GM21786 (cell line): Measurements from ENCODE around the gene CCDC43.
"Not testable (repeated sequence)": the region's sequence is repeated elsewhere in the genome, so short reads cannot be mapped to it uniquely, and the experiment has no call there.

Experiments
- ATAC-seq: cut with Tn5 transposase; IDR thresholded peaks from one replicate; pipeline ENCODE4 v1.9.1; 2021; ENCODE audit not compliant: unreplicated experiment

Gene CCDC43, protein sequence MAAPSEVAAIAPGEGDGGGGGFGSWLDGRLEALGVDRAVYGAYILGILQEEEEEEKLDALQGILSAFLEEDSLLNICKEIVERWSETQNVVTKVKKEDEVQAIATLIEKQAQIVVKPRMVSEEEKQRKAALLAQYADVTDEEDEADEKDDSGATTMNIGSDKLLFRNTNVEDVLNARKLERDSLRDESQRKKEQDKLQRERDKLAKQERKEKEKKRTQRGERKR

DNA sequence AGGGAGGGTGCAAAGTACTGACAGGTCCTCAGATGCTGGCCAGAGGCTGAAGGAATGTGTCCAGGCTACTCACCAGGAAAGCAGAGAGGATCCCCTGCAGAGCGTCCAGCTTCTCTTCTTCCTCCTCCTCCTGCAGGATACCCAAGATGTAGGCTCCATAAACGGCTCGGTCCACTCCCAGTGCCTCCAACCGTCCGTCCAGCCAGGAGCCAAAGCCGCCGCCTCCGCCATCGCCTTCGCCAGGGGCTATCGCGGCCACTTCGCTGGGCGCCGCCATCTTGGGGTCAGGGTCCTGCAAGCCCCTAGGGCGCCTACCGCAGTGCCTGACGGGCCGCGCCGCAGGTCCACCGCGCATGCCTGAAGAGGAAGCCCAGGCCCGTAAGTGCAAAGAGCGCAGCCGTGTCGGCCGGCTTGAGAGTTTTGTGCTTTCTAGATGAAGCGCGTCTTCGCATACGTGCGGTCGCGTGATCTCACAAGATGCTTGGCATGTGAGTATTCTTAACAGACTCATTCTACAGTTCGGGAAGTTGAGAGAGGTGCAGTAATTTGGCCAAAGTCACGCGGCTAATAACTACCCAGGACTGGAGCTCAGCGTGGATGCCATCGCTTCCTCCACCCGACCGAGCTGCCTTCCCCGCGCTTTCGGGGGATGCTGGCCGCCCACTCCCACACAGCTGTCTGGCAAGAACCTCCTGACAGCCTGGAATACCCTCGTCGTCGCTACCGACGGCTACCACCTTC is at the start of gene CCDC43:
TSS of gene CCDC43 (minus strand) at position 300 of the 741 bp plus-strand sequence. CDS start at position 277, 23 bp downstream.
- ATAC-seq = peak; percentile 77

DNA sequence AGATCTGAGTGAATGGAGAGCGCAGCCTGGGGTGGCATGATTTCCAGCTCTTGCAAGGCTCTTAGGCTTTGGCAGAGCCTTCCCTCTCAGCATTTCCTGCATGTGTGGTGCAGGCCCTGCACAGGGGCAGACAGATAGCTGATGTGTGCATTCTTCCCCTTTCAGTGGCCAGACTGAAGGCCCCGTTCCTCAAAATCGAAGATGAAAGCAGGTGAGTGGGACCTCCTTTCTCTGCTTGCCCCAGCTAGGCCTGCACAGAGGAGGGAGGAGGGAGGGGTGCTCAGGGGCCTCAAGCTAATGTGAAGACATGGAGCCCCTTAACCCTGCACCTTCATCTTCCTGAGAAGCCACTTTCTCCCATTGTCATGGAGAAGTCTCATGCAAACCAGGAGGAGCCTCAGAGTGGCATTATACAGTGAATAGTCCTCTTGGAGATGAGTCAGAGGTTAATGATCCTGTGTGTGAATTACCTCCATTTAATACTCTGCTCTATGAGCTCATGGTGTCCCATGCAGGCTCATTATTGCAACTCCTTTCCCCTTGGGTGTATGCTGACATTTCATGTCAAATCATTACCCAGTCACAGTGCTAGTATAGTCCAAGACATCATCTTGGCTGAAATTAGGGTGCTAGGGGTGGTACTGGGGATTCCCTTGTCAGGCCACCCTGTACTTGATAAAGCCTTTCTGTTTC is 48.8 kb upstream of the CCDC43 start:
- ATAC-seq = peak; percentile 42

DNA sequence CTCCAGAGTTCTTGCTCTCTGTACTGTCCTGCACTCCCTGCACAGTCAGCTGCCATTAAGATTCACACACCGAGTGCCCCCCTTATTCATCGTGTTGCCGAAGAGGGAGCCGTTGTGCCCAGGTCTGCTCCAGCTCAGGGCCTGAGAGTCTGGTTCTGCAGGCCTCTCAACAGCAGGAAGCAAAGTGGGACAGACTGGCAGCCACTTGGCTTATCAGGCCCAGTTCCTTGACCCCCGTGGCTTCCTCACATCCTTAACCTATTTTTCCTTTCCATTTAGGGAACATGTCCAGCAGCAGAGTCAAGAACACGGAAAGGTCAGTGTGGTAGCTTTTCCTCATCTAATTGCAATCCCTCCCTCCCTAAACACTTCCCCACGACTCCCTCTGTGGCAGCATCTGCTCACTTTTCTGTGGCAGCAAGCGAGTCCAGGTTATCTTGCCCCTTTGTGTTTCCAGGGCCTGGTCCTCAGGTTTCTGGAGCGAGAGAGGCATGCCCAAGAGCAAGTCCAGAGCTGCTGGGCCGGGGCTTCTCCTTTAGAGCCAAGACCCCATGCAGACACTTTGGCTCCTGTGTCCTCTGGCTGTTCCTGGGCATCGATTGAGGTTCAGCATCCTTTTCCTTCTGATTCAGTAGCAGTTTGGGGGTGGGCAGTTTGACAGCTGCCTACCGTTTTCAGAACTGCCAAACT is 47.1 kb upstream of the CCDC43 start:
- ATAC-seq = no peak

DNA sequence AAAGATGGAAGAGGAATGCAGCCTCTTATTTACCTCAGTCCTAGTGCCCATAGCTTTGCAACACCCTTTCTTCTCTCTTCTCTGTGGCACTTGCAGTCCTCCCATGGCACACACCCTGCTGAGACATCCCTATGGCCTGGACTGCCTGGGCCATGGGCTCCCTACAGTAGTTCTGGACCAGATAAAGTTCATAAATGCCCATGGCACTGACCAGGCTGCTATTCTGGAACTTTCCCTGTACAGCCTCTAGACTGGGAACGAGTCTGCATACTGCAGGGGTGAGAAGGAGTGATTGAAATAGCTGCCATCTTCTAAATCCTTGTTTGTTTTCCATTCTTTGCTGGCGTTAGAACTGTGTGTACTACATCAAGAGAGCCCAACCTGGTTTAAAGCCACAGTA is 44.7 kb upstream of the CCDC43 start:
- ATAC-seq = no peak

DNA sequence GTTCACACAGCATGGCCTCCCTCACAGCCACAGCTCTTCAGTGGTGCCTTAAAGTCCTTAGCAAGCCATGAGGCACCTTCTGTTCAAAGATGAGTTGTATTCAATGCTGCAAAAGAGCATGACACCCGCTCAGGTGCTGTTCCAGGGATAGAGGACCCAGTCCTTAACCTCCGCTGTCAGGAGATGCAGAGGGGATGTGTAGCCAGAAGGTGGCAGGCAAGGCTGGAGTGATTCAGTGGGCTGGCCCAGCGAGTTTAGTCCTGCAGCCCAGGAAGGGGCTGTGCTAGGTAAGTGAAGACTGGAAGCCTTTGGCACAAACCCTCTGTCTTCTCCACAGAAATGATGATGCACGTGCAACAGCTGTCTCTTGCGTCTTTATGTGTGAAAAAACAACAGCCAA is 44.2 kb upstream of the CCDC43 start:
- ATAC-seq = no peak

DNA sequence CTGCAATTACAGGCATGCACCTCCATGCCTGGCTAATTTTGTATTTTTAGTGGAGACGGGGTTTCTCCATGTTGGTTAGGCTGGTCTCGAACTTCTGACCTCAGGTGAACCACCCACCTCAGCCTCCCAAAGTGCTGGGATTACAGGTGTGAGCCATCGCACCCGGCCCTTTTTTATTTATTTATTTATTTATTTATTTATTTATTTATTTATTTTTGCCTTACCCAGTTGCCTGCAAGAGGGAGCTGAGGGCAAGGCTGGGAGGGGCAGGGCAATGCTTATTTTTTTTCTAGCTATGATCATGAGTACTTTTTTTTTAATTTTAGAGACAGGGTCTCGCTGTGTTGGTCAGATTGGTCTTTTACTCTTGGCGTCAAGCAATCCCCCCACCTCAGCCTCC is 36.5 kb upstream of the CCDC43 start:
- ATAC-seq = not testable (repeated sequence)

DNA sequence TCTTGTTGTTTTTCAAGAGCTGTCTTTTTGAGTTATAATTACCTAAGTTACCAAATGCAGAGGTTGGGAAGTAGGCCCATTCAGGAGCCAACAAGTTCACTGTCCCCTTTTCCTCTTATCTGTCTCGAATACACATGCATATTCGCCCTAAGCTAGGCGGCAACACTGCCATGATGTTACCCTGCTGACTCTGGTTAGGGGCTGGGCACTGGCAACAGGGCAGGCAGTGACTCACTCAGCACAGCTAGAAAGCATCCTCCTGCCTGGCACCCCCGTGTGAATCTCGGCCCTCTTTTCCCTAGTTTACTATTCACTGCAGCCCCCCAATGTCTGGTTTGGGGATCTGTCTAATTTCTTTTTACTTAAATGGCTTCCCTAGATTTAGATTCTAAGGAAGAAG is 32.7 kb upstream of the CCDC43 start:
- no peak for ATAC-seq

DNA sequence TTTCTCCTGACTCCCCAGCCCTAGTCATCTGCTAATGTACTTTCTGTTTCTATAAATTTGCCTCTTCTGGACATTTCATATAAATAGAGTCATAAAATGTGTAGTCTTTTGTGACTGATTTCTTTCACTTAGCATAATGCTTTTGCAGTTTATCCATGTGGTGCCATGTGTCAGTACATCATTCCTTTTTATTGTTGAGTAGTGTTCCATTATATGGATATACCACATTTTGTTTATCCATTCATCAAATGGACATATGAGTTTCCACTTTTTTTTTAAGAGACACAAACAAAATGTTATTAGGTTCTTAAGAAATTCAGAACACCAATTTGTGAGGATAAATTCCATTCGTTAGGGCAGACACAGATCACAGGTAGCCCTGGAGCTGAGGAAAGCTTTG is 29.9 kb upstream of the CCDC43 start:
- no peak for ATAC-seq

DNA sequence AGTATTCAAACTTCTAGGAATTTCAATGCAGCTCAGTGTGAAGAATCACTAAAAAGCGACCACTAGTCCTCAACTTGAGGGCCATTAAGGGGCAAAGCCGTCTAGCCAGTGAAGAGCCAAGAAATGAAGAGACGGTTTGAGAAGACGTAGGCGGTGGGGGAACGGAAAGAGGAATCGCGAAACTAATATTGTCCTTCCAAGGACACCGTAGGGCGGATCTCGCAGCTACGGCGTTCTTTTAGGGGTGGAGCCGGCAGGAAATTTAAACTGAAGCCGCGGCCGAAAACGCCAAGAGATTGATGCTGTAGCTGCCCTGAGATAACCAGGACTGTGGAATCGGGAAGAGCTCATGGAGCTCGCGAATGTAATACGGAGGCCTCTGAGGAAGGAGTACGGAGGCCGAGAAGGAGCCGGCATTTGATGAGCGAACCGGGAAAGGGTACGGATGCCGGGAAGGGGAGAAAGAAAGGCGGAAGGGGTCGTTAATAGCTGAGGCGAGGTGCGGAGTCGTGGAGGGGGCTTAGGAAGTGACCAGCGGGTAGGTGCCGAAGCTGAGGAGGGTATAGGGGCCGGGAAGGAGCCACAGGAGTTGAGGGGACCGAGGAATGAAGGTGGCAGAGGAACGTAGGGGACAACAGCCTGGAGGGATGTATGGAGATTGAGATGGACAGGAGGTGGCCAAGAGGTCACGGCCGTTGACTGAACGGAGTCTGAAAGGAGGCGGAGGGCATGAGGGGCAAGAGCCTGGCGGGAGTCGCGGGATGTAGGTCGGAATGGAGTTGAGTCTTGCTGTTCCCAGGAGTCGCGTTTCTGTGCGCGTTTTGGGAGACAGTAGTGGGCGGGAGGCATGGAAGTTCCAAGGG is 19.1 kb upstream of the CCDC43 start, which contains the start of gene DBF4B:
TSS of gene DBF4B (plus strand) at position 265 of the 863 bp plus-strand sequence. CDS start at position 421, 156 bp downstream.
- ATAC-seq = peak; percentile 61

DNA sequence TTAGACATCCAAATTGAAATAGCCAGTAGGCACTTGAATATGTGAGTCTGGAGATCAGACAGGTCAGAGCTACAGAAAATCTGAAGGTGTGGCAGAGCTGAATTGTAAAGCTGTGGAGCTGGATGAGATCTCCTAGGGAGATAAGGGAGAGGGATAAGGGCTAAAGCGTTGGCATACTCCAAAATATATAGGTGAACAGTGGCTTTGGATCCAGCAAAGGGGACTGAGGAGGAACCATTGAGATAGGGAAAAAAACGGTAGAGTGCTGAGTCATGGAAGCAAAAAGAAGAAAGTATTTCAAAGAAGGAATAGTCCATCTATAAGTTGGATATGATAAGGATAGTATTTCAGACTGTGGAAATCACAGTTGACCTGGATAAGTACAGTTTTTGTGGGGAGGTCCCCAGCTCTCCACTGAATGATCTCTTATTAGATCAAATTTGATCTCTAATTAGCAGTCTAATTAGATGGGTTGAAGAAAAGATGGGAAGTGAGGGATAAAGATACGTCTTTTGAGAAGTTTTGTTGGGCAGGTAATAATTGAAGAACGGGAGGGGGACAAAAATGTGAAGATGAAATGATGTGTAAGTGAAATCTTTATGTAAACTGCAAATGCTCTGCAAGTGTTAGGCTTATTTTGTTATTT is 18.3 kb upstream of the CCDC43 start:
- ATAC-seq = no peak

DNA sequence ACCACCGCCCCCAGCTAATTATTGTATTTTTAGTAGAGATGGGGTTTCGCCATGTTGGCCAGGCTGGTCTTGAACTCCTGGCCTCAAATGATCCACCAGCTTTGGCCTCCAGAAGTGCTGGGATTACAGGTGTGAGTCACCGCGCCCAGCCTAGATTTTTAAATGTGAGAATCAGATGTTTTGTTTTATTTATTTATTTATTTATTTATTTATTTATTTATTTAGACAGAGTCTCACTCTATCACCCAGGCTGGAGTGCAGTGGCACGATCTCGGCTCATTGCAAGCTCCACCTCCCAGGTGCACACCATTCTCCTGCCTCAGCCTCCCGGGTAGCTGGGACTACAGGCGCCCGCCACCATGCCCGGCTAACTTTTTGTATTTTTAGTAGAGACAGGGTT is 10.7 kb upstream of the CCDC43 start:
- ATAC-seq = not testable (repeated sequence)

DNA sequence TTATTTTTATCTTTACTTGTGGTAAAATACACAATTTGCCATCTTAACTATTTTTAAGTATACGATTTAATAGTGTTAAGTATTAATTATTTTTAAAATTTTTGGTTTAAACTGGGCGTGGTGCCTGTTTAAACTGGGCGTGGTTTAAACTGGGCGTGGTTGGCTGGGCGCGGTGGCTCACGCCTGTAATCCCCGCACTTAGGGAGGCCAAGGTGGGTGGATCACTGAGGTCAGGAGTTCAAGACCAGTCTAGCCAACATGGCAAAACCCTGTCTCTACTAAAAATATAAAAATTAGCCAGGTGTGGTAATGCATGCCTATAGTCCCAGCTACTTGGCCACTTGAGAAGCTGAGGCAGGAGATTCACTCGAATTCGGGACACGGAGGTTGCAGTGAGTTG is 4.0 kb upstream of the CCDC43 start:
- no peak for ATAC-seq

DNA sequence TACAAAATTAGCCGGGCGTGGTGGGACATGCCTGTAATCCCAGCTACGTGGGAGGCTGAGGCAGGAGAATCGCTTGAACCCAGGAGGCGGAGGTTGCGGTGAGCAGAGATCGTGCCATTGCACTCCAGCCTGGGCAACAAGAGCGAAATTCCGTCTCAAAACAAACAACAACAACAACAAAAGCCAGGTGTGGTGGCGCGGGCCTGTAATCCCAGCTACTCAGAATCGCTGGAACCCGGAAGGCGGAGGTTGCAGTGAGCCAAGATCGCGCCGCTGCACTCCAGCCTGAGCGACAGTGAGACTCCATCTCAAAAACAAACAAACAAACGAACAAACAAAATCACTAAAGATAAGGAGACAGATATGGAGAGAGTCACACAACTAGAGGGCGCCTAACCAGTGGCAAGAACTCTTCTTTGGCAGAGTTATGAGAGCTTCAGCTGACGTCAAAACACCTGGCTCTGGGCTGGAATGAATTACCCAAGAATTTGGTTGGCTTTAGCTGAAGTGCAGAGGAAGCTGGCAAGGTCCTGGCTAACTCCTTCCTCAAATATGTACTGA is 1.2 kb upstream of the CCDC43 start:
- ATAC-seq = not testable (repeated sequence)

DNA sequence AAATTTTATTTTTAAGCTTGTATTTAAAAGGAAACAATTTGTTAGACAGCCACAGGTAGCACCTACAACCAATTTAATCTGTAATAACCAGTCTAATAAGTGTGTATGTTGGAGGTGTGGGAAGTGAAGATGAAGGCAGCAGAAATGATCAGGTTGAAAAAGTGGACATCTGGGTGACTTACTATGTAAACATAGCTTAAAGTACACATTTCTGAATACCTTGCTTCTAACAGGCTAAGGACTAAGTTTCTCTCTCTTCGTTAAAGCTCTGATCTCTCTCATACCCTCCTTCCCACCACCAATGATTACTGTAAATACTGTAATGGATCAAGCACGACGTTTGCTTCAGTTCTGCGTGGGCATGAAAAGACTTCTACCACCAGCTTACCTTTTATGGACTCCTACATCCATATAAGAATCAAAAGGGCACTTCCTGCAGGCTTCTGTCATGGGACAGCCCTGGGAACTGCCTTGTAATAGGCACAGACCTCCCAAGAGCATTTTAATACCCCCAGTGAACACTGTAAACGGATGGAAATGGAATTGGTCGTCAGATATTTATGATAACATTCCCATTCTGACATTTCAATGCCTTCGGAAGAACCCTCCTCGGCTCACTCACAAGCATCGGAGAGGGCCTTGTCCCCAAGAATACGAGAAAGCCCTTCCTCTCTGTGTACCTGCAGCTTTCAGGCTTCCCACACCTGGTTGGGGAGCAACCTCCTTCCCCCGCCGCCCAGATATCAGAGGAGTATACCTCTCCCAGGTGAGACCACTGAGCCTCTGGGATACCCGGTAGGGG is 700 bp downstream of the CCDC43 start:
- peak; percentile 12 for ATAC-seq

DNA sequence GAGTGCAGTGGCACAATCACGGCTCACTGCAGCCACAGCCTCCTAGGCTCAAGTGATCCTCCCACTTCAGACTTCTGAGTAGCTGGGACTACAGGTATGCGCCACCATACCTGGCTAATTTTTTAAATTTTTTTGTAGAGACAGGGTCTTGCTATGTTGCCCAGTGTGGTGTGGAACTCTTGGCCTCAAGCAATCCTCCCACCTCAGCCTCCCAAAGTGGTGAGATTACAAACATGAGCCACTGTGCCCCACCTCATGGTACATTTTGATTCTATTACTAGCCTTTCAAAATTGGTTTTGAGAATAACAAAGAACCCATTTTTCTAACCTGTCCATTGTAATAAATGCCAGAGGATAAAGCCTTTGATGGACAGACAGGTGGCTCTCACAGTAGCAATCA is 1.4 kb downstream of the CCDC43 start:
- ATAC-seq = no peak

DNA sequence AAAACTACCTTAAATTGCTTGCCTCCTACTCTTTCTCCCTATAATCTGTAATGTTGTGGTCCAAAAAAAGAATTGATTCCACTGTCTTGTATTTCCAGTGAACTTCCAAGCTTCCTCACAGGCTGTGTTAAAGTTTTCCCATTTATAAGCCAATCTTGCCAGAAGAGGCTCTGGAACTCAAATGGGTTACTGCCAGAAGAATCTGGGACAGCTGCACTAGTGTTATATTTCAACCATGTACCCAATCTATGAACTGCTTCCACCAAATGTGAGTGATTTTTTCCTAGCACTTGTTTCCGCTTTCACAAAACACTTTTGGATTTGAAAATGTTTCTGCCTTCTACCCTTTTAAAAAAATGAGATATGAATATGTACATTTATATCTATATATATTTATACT is 1.8 kb downstream of the CCDC43 start:
- ATAC-seq = no peak

DNA sequence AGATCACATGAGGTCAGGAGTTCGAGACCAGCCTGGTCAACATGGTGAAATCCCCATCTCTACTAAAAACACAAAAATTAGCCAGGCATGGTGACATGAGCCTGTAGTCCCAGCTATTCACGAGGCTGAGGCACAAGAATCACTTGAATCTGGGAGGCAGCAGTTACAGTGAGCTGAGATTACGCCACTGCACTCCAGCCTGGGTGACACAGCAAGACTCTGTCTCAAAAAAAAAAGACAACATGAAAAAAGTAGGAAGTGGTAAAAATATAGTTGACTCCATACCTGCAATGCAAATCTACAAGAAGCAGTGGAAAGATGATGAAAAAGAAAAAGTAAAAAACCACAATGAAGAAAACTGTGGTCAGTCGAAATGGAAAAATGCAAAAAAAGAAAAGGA is 6.3 kb downstream of the CCDC43 start:
- ATAC-seq = not testable (repeated sequence)

DNA sequence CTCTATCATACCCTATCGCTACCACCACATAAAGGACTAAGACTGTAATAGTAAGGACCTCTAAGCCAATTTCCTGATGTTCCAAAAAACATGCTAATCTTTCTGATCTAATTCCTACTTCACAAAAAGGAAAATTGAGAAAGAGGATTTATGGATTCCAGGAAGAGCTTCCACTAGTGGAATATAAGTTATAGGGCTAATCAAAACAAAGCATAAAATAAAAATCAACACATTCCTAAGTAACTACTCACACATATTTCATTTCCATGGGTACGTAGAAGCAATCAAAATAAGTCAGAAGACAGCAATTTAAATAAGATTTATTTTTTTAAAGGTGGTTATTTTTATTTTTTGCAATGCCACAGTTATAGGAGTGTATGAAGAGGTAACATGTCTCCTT is 12.4 kb downstream of the CCDC43 start:
- no peak for ATAC-seq

DNA sequence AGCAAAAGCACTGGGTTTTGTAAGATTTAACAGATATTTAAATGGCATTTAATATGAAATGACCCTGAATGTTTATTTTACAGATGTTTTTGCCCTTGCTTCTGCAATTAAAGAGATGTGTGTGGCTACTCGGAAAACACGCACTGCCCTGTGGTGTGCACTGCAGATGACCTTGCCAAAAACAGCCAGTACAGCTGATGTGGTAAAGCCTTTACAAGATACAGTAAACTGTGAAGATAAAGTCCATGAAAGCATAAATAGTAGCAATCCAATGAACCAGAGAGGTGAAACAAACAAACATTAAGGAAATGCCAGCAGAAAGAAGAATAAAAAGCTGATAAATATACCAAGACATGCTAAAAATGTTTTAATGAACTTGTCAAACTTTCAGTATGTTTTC is 15.7 kb downstream of the CCDC43 start:
- no peak for ATAC-seq
